Measurements from ENCODE around the gene S1PR1.
"Not testable (repeated sequence)": the region's sequence is repeated elsewhere in the genome, so short reads cannot be mapped to it uniquely, and the experiment has no call there.

S1PR1 gene

GRCh38 chr1:101220906-101221305 lies 15.9 kb upstream of the S1PR1 start:
- FAIRE-seq, result no peak

GRCh38 chr1:101221945-101222429 lies 14.8 kb upstream of the S1PR1 start:
- no peak for FAIRE-seq

- FAIRE-seq, result no peak
Observed at GRCh38 chr1:101227837-101228236, 9.0 kb upstream of the S1PR1 start.

DNA sequence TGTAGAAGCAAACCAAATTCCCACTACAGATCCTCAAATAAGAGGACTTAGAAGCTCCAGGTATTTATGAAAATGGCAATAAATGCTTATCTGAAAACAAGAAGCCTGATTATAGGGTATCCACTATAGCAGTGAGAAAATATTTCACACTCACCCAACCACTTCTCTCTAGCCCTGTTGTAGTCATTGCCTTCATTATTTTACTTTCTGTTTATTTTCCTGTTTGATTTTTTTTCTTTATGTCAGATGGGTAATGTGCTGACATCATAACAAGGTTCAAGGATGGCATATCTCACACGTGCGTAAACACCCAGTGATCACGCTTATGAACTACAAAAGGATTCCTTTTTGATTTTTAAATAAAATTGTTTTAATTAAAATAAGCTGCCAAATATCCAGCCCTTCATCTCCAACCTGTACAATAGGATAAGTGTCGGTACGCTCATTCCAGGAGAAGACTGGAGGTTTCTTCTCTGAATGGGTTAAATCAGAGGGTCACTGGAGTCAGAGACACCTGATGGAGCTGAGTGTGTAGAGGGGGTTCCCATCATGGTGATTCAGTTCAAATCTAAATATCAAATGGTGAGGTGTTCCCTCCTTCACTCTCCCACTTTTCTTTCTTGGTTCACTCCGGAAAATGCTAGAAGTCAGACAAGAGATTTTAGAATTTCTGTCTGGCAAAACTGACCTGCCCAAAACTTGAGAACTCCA lies 8.2 kb upstream of the S1PR1 start:
- FAIRE-seq, result no peak

DNA sequence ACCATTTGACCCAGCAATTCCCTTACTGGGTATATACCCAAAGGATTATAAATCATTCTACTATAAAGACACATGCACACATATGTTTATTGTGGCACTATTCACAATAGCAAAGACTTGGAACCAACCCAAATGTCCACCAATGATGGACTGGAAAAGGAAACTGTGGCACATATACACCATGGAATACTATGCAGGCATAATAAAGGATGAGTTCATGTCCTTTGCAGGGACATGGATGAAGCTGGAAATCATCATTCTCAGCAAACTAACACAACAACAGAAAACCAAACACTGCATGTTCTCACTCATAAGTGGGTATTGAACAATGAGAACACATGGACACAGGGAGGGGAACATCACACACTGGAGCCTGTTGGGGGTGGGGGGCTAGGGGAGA lies 4.6 kb upstream of the S1PR1 start:
- FAIRE-seq, result not testable (repeated sequence)

DNA sequence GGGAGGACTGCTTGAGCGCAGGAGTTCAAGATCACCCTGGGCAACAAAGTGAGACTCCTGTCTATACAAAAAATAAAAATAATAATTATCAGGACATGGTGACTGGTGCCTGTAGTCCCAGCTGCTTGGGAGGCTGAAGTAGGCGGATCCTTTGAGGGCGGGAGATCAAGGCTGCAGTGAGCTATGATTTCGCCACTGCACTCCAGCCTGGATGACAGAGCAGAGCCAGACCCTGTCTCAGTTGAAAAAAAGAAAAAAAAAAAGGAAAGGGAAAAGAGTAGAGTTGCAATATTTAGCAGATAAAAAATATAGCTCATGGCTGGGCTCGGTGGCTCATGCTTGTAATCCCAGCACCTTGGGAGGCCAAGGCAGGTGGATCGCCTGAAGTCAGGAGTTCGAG lies 3.3 kb upstream of the S1PR1 start:
- FAIRE-seq, result no peak

DNA sequence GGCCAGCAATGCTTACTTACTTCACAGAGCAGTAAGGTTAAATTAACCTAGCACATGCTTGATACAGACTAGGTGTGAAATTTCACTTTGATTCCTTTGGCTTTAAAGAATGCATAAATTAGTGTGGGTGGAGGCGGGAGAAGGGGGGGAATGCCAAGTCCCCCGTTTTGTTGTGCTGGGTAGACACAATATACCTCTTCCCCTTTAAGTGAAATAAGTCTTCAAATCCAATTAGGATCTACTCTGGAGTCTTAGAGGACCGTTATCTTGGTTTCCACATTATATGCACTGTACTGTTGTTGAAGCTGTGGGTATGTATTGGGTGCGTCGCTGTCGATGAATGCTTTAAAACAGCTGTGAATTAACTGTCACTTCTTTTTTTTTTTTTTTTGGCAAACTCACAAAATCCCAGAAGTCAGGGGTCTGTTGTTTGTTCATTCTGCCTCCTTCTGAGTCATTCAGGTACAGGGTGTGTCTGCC lies 1.6 kb upstream of the S1PR1 start:
- no peak for FAIRE-seq

GRCh38 chr1:101235696-101236515 lies 913 bp upstream of the S1PR1 start:
- no peak for FAIRE-seq

DNA sequence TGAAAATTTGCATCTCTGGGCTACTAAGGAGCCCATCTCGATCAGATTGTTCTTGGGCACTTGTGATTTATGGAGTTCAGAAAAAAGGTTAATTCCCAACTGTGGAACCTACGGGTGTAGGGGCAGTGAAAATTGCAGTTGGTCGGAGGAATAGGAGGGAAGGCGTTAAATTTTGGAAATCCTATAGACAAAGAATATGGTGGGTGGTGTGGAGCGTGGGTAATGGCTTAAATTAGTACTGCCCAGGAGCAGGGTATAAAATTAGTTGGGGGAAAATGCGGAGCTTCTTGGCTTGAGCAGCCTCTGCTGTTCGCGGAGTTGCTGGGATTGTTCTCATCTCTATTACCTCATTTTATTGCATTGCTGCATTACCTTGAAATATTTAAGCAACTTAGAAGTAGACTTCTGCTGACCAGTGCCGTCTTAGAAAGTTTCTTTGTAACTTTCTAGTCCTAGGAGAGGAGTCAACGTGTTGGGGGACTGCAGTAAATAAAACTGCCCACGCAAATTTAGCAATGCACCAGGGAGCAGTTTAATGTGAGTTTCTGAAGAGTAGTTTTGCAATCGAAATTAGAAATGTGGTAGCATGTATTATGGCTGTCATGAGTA lies 514 bp downstream of the S1PR1 start:
- no peak for FAIRE-seq

- FAIRE-seq, result no peak
Observed at GRCh38 chr1:101238031-101238628, 1.3 kb downstream of the S1PR1 start.

DNA sequence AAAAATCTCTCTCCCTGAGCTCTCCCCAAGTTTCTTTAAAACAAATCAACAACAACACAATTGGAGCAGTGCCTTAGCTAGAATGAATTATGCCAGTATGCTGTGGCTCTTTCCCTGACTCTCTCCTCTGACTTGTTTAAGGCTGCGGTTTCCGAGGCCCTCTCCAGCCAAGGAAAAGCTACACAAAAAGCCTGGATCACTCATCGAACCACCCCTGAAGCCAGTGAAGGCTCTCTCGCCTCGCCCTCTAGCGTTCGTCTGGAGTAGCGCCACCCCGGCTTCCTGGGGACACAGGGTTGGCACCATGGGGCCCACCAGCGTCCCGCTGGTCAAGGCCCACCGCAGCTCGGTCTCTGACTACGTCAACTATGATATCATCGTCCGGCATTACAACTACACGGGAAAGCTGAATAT lies 1.9 kb downstream of the S1PR1 start:
- FAIRE-seq, result no peak

GRCh38 chr1:101239095-101240040 lies 2.5 kb downstream of the S1PR1 start:
- FAIRE-seq, result no peak

DNA sequence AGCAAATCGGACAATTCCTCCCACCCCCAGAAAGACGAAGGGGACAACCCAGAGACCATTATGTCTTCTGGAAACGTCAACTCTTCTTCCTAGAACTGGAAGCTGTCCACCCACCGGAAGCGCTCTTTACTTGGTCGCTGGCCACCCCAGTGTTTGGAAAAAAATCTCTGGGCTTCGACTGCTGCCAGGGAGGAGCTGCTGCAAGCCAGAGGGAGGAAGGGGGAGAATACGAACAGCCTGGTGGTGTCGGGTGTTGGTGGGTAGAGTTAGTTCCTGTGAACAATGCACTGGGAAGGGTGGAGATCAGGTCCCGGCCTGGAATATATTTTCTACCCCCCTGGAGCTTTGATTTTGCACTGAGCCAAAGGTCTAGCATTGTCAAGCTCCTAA lies 3.2 kb downstream of the S1PR1 start:
- FAIRE-seq, result no peak

- FAIRE-seq, result no peak
Observed at GRCh38 chr1:101241485-101242225, 4.8 kb downstream of the S1PR1 start.

GRCh38 chr1:101242324-101243050 lies 5.7 kb downstream of the S1PR1 start:
- no peak for FAIRE-seq

GRCh38 chr1:101243751-101244150 lies 6.9 kb downstream of the S1PR1 start:
- no peak for FAIRE-seq

- FAIRE-seq, result no peak
Observed at GRCh38 chr1:101244842-101245241, 8.0 kb downstream of the S1PR1 start.

DNA sequence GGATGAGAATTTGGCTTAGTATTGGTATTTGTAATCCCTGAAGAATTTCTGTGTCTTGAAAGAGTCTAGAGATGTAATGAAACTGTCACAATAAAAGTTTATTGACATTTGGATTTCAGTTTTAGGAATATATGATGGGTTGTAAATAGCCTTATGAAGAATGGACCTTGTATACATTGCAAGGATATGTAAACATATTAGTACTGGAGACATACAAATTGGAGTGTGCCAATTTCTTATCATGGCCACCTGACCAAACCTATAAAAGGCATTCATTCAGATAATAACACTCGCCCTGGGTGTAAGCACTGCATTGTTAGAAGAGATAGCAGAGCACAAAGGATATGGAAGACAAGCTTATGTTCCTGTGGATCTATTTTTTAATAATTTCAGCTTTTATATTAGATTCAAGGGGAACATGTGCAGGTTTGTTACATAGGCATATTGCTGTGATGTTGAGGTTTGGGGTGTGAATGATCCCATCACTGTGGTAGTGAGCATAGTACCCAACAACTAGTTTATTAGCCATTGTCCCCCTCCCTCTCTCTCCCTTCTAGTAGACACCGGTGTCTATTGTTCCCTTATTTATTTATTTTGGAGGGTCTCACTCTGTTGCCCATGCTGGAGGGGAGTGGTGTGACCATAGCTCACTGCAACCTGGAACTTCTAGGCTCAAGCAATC lies 8.6 kb downstream of the S1PR1 start:
- FAIRE-seq, result no peak

- no peak for FAIRE-seq
Observed at GRCh38 chr1:101247404-101248287, 10.8 kb downstream of the S1PR1 start.
